Panc1 (cell line): Measurements from ENCODE around the gene SNX9. TPM values are rescaled to one million over a fixed set of nuclear protein-coding genes. Genes with fewer than 3 reads are reported as not detected.

Experiments
- ATAC-seq: fragments of 200-7000 bp; cut with Tn5 transposase; 2 replicates; pipeline ENCODE4 v1.9.1; 2020; ENCODE audit warnings: mild to moderate bottlenecking, moderate library complexity
- BruUV-seq: library from RNA; stranded (reverse); fragments of 400-500 nt; replicated peaks from 2 replicates; lab custom pipeline; 2021; lab: Mats Ljungman, UMichigan
- CTCF ChIA-PET: fragments of 300-600 bp; sonication (Branson Sonifier 250); formaldehyde crosslinking; loops from one replicate; lab custom pipeline; 2022; ENCODE audit warnings: antibody characterized with exemption; lab: Charles Lee
- POLR2A ChIA-PET: fragments of 300-600 bp; sonication (Branson Sonifier 250); formaldehyde crosslinking; loops from one replicate; lab custom pipeline; 2022; ENCODE audit warnings: antibody characterized with exemption; lab: Charles Lee
- DNase-seq: peaks from one replicate; pipeline ENCODE4 v3.0.0-alpha.2; 2010; ENCODE audit warnings: low read depth, low spot score
- H3K27ac ChIP-seq: 2 replicates; pipeline ENCODE4 v1.5.1; 2011; ENCODE audit warnings: mild to moderate bottlenecking, low read length, inconsistent platforms
- H3K27me3 ChIP-seq: fragments of 200-500 bp; sonication (Bioruptor generic); 2 replicates; pipeline ENCODE4 v1.6.0; 2014; ENCODE audit warnings: low read length, inconsistent platforms; ENCODE audit not compliant: control insufficient read depth, insufficient read depth
- H3K36me3 ChIP-seq: fragments of 200-500 bp; sonication (Bioruptor generic); 2 replicates; pipeline ENCODE4 v1.5.1; 2014; ENCODE audit warnings: inconsistent platforms, mild to moderate bottlenecking, low read length, moderate library complexity; ENCODE audit not compliant: control insufficient read depth, insufficient read depth
- H3K4me1 ChIP-seq: 2 replicates; pipeline ENCODE4 v1.5.1; 2011; ENCODE audit warnings: inconsistent platforms, mild to moderate bottlenecking, low read length, moderate library complexity; ENCODE audit not compliant: control insufficient read depth, insufficient read depth
- H3K4me3 ChIP-seq, 2 experiments: 2 replicates each; pipeline ENCODE4 v1.5.1; 2011 to 2012; ENCODE audit warnings: low read depth in 2 of 2, low read length in 2 of 2, mild to moderate bottlenecking in 2 of 2, inconsistent platforms in 1 of 2, moderate library complexity in 1 of 2
- H3K9me3 ChIP-seq: fragments of 200-500 bp; sonication (Bioruptor generic); 2 replicates; pipeline ENCODE4 v1.5.1; 2014; ENCODE audit warnings: low read depth, mild to moderate bottlenecking, inconsistent platforms, low read length, moderate library complexity; ENCODE audit not compliant: control insufficient read depth, insufficient read depth
- CTCF ChIP-seq: fragments of 450-650 bp; IDR thresholded peaks from 2 replicates; pipeline ENCODE4 v1.5.1; 2017; ENCODE audit warnings: mild to moderate bottlenecking
- POLR2AphosphoS5 ChIP-seq: IDR thresholded peaks from 2 replicates; pipeline ENCODE4 v1.6.1; 2012; ENCODE audit warnings: mild to moderate bottlenecking, low read depth, low read length, moderate library complexity
- REST ChIP-seq, 2 experiments: IDR thresholded peaks; 2 replicates each; pipeline ENCODE4 v1.6.1; 2011 to 2012; ENCODE audit warnings: low read depth in 2 of 2, control low read depth in 1 of 2, low read length in 1 of 2, mild to moderate bottlenecking in 1 of 2, moderate library complexity in 1 of 2; ENCODE audit not compliant: insufficient read depth in 1 of 2
- SIN3A ChIP-seq: IDR thresholded peaks from 2 replicates; pipeline ENCODE4 v1.6.1; 2012; ENCODE audit warnings: low read depth, mild to moderate bottlenecking, low read length, moderate library complexity, borderline replicate concordance; ENCODE audit not compliant: insufficient read depth
- TCF7L2 ChIP-seq: IDR thresholded peaks from 2 replicates; pipeline ENCODE4 v1.6.1; 2011; ENCODE audit warnings: mild to moderate bottlenecking, low read depth, low read length, inconsistent platforms
- in situ Hi-C: cut with HindIII; loops from 2 replicates; pipeline ENCODE4 v1.10.0; 2016; ENCODE audit warnings: low sequenced_read_pairs, low pct_unique_long_range_greater_than_20kb
- intact Hi-C: fragments of 100-400 bp; cut with micrococcal nuclease; formaldehyde crosslinking; loops from one replicate; pipeline ENCODE4 v1.10.0; 2022; ENCODE audit not compliant: unreplicated experiment
- total RNA-seq: library from RNA; stranded (reverse); gene quantifications from one replicate; pipeline ENCODE4 v1.2.1, GENCODE V29; 2021; ENCODE audit not compliant: unreplicated experiment

The SNX9 gene
- total RNA-seq, 1 experiment from 2014 or later = 46.0 TPM

DNA sequence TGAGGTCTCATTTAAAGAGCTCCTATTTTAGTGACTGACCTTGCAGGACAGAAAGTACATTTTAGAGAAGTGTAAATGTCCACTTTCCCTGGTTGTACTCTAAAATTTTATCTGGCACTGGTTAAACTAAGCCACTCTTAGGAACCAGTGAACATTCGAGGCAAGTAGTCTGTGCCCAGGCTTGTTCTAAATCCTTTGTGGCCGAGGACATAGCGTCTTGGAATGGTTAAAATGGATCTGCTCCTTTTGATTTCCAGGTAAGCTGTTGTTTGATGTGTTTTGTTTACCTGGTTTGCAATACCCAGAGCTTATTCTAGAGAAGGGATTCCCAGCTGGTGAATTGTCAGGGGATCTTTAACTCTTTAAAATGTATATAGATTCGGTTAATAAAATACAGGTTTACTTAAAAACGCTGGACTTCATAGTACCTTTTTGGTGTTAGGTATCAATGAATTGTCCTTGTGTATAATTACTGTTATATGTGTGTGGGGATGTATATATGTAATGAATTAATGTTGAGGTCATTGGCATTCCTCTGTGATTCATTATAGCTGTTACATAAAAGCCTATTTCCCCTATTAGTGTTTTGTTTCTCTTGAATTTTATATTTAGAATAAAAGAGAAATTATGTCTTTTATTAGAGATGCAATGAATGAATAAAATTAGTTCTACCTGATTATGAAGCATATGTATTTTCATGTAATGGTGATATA, 15.8 kb downstream of the SNX9 start:
- no TSS peak for BruUV-seq
- DNase-seq = no peak
- no peaks in the 10 kb centered on the region for H3K9me3 ChIP-seq
- H3K4me1 ChIP-seq = peaks cover 63% of the 10 kb centered on the region
- peak overlapping the region; percentile 63 for H3K27ac ChIP-seq
- ChIA-PET POLR2A (no interaction called here), CTCF (interaction anchor here (0.6 to 0.7 kb wide), 2 partner anchors 12 to 77 kb away, joined by 3 to 4 read pairs; no protein-coding TSS in a partner anchor)
- intact Hi-C loops = no loop called here
- in situ Hi-C loops = no loop called here
- TF ChIP-seq REST (IDR thresholded peaks at IDR 0.05; ENCODE audit: insufficient read depth in 1 of 2, low read depth in 2 of 2, low read length in 1 of 2) = no peak
- no peak for TF ChIP-seq SIN3A
- TF ChIP-seq POLR2AphosphoS5 = no peak
- TF ChIP-seq TCF7L2 = no peak
- no peak for TF ChIP-seq CTCF
- H3K4me3 ChIP-seq = no peak overlapping the region
- no peaks in the 10 kb centered on the region for H3K36me3 ChIP-seq
- ATAC-seq = no peak
- no peaks in the 10 kb centered on the region for H3K27me3 ChIP-seq

- no TSS peak for BruUV-seq
- DNase-seq (no peak), ATAC-seq (no peak)
- CTCF ChIA-PET = no interaction called here
- Histone ChIP-seq H3K4me1 (peaks cover 65% of the 10 kb centered on the region), H3K4me3 (no peak overlapping the region), H3K27me3 (no peaks in the 10 kb centered on the region), H3K36me3 (no peaks in the 10 kb centered on the region), H3K27ac (peak overlapping the region; percentile 84), H3K9me3 (no peaks in the 10 kb centered on the region)
- intact Hi-C loops = no loop called here
- POLR2A ChIA-PET = no interaction called here
- TF ChIP-seq TCF7L2 = no peak
- in situ Hi-C loops = no loop called here
Measured at GRCh38 chr6:157839606-157840005, 16.6 kb downstream of the SNX9 start.

- no TSS peak for BruUV-seq
- Histone ChIP-seq H3K4me1 (peaks cover 69% of the 10 kb centered on the region), H3K9me3 (no peaks in the 10 kb centered on the region), H3K4me3 (no peak overlapping the region), H3K27me3 (no peaks in the 10 kb centered on the region), H3K36me3 (no peaks in the 10 kb centered on the region), H3K27ac (peak overlapping the region; percentile 84)
- DNase-seq (no peak), ATAC-seq (no peak)
- CTCF ChIA-PET = no interaction called here
- in situ Hi-C loops = no loop called here
- POLR2A ChIA-PET = no interaction called here
- TF ChIP-seq TCF7L2 = no peak
- no peak for TF ChIP-seq REST (IDR thresholded peaks at IDR 0.05; ENCODE audit: insufficient read depth in 1 of 2, low read depth in 2 of 2, low read length in 1 of 2)
- no peak for TF ChIP-seq CTCF
- no peak for TF ChIP-seq POLR2AphosphoS5
- no peak for TF ChIP-seq SIN3A
- intact Hi-C loops = no loop called here
Measured at GRCh38 chr6:157840261-157840660, 17.2 kb downstream of the SNX9 start.
